Hepatocyte (in vitro differentiated cells): ENCODE measurements around the gene NTSR2. TPM values are rescaled to one million over a fixed set of nuclear protein-coding genes. Genes with fewer than 3 reads are reported as not detected.
A peak's percentile ranks its signal among the peaks of the same experiment; 100 is the strongest.

Source experiments
- DNase-seq: peaks from one replicate; pipeline ENCODE4 v3.0.0-alpha.2; 2016; ENCODE audit warnings: low spot score
- H2AFZ ChIP-seq: fragments of 200-600 bp; sonication (generic); 2 replicates; pipeline ENCODE4 v1.6.0; 2016; ENCODE audit warnings: antibody characterized with exemption, mild to moderate bottlenecking
- H3K27ac ChIP-seq: fragments of 200-600 bp; sonication (generic); 2 replicates; pipeline ENCODE4 v1.5.1; 2016; ENCODE audit warnings: mild to moderate bottlenecking
- H3K27me3 ChIP-seq: fragments of 200-600 bp; sonication (generic); 2 replicates; pipeline ENCODE4 v1.6.1; 2016
- H3K36me3 ChIP-seq: fragments of 200-600 bp; sonication (generic); replicated peaks from 2 replicates; pipeline ENCODE4 v1.5.1; 2016; ENCODE audit warnings: low read depth; ENCODE audit not compliant: insufficient read depth
- H3K4me1 ChIP-seq: fragments of 200-600 bp; sonication (generic); 2 replicates; pipeline ENCODE4 v1.5.1; 2016; ENCODE audit warnings: mild to moderate bottlenecking, moderate library complexity; ENCODE audit not compliant: insufficient read depth
- H3K4me2 ChIP-seq: fragments of 200-600 bp; sonication (generic); 2 replicates; pipeline ENCODE4 v1.6.0; 2016
- H3K4me3 ChIP-seq: fragments of 200-600 bp; sonication (generic); 2 replicates; pipeline ENCODE4 v1.5.1; 2016; ENCODE audit warnings: mild to moderate bottlenecking
- H3K79me2 ChIP-seq: fragments of 200-600 bp; sonication (generic); 2 replicates; pipeline ENCODE4 v1.6.0; 2017; ENCODE audit warnings: mild to moderate bottlenecking
- H3K9me2 ChIP-seq: fragments of 200-600 bp; sonication (generic); replicated peaks from 2 replicates; pipeline ENCODE4 v1.6.0; 2017; ENCODE audit warnings: mild to moderate bottlenecking; ENCODE audit not compliant: insufficient read depth
- H3K9me3 ChIP-seq: fragments of 200-600 bp; sonication (generic); 2 replicates; pipeline ENCODE4 v1.5.1; 2016; ENCODE audit warnings: low read depth, mild to moderate bottlenecking
- H4K20me1 ChIP-seq: fragments of 200-600 bp; sonication (generic); 2 replicates; pipeline ENCODE4 v1.6.0; 2016; ENCODE audit warnings: mild to moderate bottlenecking; ENCODE audit not compliant: insufficient read depth, poor library complexity, severe bottlenecking
- CTCF ChIP-seq: fragments of 200-600 bp; sonication (generic); IDR thresholded peaks from 2 replicates; pipeline ENCODE4 v1.5.1; 2016; ENCODE audit warnings: antibody characterized with exemption, mild to moderate bottlenecking; ENCODE audit not compliant: poor library complexity
- EZH2 ChIP-seq: fragments of 200-600 bp; sonication (generic); IDR thresholded peaks from 2 replicates; pipeline ENCODE4 v1.6.1; 2016; ENCODE audit warnings: antibody characterized with exemption, mild to moderate bottlenecking, borderline replicate concordance
- EZH2phosphoT487 ChIP-seq: fragments of 200-600 bp; sonication (generic); IDR thresholded peaks from one replicate; pipeline ENCODE4 v1.6.1; 2018; ENCODE audit warnings: antibody characterized with exemption, mild to moderate bottlenecking, low read depth, moderate library complexity; ENCODE audit not compliant: unreplicated experiment, severe bottlenecking
- WGBS: methylation state at CpG from one replicate; pipeline ENCODE4 v1.1.6; 2016; ENCODE audit warnings: low lambda C conversion rate; ENCODE audit errors: missing lambda C conversion rate; 5-methylcytosine and 5-hydroxymethylcytosine counted together
- polyA plus RNA-seq: library from polyadenylated mRNA; unstranded; fragments of >200 nt; fragmentation: Nextera tagmentation; extraction: Ambion mirVana; gene quantifications from 2 replicates; pipeline ENCODE4 v1.2.1, GENCODE V29; 2016
- total RNA-seq: library from RNA; depleted of rRNA; stranded (reverse); fragments of >200 nt; gene quantifications from 2 replicates; pipeline ENCODE4 v1.2.3, GENCODE V29; 2014

The NTSR2 gene
- total and polyA plus RNA-seq, 2 experiments from 2014 or later = 0.28 TPM; not detected in 1

GRCh38 chr2:11710210-11710609 lies 40.2 kb upstream of the NTSR2 start:
- Histone ChIP-seq H3K27ac (peak overlapping the region; percentile 0), H3K27me3 (no peaks in the 10 kb centered on the region), H3K36me3 (no peaks in the 10 kb centered on the region), H2AFZ (no peak overlapping the region), H3K79me2 (no peaks in the 10 kb centered on the region), H4K20me1 (no peaks in the 10 kb centered on the region), H3K9me2 (no peaks in the 10 kb centered on the region), H3K9me3 (no peaks in the 10 kb centered on the region), H3K4me1 (peaks cover 11% of the 10 kb centered on the region), H3K4me3 (no peak overlapping the region), H3K4me2 (no peak overlapping the region)
- 71% methylated on average over 3 of the region's 3 CpGs for WGBS
- peak; percentile 59 for DNase-seq
- TF ChIP-seq EZH2phosphoT487 (no peak), CTCF (no peak), EZH2 (no peak)

GRCh38 chr2:11709293-11709692 lies 39.3 kb upstream of the NTSR2 start:
- Histone ChIP-seq H4K20me1 (no peaks in the 10 kb centered on the region), H3K9me3 (no peaks in the 10 kb centered on the region), H3K27ac (no peak overlapping the region), H2AFZ (no peak overlapping the region), H3K4me3 (no peak overlapping the region), H3K9me2 (no peaks in the 10 kb centered on the region), H3K36me3 (no peaks in the 10 kb centered on the region), H3K4me2 (no peak overlapping the region), H3K4me1 (peaks cover 11% of the 10 kb centered on the region), H3K27me3 (no peaks in the 10 kb centered on the region), H3K79me2 (no peaks in the 10 kb centered on the region)
- TF ChIP-seq EZH2phosphoT487 (no peak), EZH2 (no peak), CTCF (no peak)
- WGBS = 95% methylated on average over 8 of the region's 8 CpGs
- DNase-seq = no peak

GRCh38 chr2:11708106-11708505 lies 38.1 kb upstream of the NTSR2 start:
- Histone ChIP-seq H3K4me3 (no peak overlapping the region), H3K4me2 (no peak overlapping the region), H2AFZ (no peak overlapping the region), H3K27ac (no peak overlapping the region), H3K9me3 (no peaks in the 10 kb centered on the region), H3K27me3 (no peaks in the 10 kb centered on the region), H4K20me1 (no peaks in the 10 kb centered on the region), H3K36me3 (no peaks in the 10 kb centered on the region), H3K9me2 (no peaks in the 10 kb centered on the region), H3K79me2 (no peaks in the 10 kb centered on the region), H3K4me1 (peaks cover 11% of the 10 kb centered on the region)
- TF ChIP-seq EZH2 (no peak), EZH2phosphoT487 (no peak), CTCF (no peak)
- DNase-seq = no peak
- WGBS = 88% methylated on average over 3 of the region's 3 CpGs

GRCh38 chr2:11705711-11706110 lies 35.7 kb upstream of the NTSR2 start:
- no peak for DNase-seq
- Histone ChIP-seq H3K36me3 (no peaks in the 10 kb centered on the region), H3K79me2 (no peaks in the 10 kb centered on the region), H3K9me2 (no peaks in the 10 kb centered on the region), H3K9me3 (no peaks in the 10 kb centered on the region), H3K27ac (no peak overlapping the region), H3K4me1 (peaks cover 4% of the 10 kb centered on the region), H3K27me3 (no peaks in the 10 kb centered on the region), H2AFZ (no peak overlapping the region), H3K4me3 (no peak overlapping the region), H3K4me2 (no peak overlapping the region), H4K20me1 (no peaks in the 10 kb centered on the region)
- 96% methylated on average over 3 of the region's 3 CpGs for WGBS
- no peak for TF ChIP-seq EZH2
- TF ChIP-seq CTCF = no peak
- no peak for TF ChIP-seq EZH2phosphoT487
